Measurements from ENCODE around the gene EPHA5.
"Not testable (repeated sequence)": the region's sequence is repeated elsewhere in the genome, so short reads cannot be mapped to it uniquely, and the experiment has no call there.

Gene EPHA5

DNA sequence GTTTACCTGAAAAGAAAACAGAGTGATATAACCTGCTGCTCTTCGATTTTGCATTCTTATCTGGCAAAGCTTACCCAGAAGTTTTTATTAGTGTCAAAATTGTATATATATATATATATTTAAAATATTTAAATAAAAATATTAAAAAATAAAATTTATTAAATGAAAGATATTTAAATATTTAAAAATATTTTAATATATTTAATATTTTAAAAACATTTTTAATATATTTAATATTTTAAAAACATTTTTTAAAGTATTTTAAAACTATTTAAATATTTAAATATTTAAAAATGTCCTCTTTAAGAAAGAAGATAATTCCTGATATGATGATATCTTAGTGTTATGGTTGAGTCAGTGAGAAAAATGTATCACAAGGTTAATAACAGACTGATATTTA, 317.2 kb downstream of the EPHA5 start:
- no peak for DNase-seq

- DNase-seq, result no peak
These were observed 325.9 kb downstream of the EPHA5 start for GRCh38 chr4:65344278-65344825.

DNA sequence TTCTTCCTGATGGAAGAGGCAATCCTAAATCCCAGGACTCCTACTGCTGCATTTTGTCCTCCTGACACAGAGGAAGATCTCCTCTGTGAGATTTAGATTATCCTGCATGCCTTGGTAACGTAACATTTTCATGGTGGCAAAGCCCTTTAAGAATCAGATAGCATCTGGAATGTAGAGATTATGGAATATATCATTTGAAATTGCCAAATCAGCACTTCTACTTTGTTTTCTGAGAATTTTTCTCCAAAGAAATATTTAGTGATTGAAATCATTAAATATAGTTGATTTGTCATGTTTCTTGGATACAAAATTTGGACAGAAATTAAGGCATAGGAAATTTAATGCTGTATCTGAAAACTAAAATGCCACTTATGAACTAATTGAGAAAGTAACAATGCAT, 326.9 kb downstream of the EPHA5 start:
- no peak for DNase-seq

GRCh38 chr4:65341557-65341956, 328.7 kb downstream of the EPHA5 start:
- DNase-seq, result no peak

DNA sequence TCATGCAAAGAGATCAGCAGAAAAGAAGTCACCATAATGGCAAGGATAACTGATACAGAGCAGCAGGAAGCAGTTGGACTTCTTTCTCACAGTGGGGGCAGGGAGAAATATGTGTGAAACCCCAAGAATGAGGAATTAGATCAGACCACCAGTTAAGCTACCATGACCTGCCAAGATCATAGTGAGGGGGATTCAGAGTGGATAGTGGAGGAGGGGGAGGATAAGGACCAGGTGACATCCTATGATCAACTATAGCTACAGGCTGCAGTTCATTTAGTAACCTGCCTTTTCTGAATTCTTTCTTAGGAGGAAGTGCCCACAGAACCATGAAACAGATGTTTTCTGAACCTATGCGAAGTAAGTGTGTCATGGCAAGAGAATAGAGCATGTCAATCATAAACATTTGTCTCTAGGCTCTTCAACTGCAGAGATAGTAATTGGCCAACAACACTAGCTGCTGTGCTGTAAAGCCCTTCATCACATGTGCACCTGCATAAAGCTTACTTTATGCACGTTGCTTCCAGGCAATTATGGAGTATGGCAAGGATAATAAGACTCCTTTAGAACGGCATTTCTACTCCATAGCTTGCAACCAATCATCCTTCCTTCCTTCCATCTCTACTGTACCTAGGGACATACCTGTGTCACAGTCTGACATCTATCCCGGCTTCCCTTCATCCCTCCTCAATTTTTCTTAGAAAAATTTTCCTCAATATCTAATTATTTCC, 329.7 kb downstream of the EPHA5 start:
- DNase-seq, result no peak

- DNase-seq, result no peak
These were observed 332.9 kb downstream of the EPHA5 start for GRCh38 chr4:65337371-65337770.

DNA sequence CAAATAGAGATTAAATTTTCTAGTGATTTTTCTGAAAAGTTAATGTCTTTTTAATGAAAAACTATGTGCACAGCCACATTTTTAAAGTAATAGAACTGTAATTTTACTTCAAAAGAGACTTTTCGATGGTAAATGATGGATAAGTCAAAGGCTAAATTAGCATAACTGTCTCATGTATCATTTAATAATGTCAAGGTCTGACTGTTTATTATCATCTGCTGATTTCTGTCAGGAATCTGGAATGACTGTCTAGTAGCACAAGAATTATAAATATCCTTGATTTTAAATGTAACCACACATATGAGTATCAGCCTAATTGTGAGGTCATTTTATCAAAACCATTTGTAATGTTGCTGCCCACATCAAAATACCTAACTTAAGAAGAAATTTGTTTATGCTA, 333.8 kb downstream of the EPHA5 start:
- no peak for DNase-seq

DNA sequence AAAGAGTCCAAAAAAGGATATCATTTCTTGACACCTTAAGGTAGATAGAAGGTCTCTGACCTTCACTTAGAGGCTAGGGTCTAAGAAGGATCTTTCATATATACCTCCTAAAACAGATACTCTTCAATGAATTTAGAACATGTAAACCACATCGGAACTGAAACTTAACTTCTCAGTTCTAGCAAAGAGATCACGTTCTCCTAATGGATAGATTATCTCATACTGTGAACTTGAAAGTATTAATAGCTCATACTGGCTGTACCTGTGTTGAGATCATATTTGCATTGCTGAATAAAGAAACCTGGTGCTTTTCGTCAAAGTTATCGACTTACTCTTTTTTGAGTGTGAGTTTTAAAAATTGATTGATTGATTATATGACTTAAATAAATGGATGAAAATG, 353.8 kb downstream of the EPHA5 start:
- DNase-seq, result no peak

GRCh38 chr4:65311120-65311519, 359.2 kb downstream of the EPHA5 start:
- DNase-seq, result no peak

DNA sequence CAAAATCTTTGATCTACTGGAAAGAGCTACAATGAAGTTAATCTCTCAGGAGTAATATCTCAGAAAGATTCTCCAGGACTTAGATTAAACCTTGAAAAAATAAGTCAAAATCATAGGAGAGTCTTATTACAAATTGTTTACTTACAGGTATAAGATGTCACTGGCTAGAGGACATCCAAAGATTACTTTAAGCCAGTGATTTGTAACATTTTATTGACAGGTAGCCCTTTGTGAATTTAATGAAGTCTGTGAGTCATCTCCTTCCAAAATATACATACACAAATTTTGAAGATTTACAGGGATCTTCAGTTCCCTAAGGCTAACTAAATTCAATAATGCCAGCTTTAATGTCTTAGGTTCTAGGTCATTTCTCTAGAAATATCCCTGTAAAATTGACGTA, 359.7 kb downstream of the EPHA5 start:
- DNase-seq, result no peak

DNA sequence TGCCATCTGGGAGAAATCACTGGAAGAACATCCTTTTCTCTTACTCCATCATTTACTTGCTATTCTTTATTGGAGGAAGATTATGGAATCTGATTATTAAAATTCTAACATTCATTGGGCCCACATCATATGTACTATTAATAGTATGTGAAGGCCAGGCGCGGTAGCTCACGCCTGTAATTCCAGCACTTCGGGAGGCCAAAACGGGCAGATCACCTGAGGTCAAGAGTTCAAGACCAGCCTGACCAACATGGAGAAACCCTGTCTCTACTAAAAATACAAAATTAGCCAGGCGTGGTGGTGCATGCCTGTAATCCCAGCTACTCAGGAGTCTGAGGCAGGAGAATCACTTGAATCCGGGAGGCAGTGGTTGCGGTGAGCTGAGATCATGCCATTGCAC, 361.7 kb downstream of the EPHA5 start:
- not testable (repeated sequence) for DNase-seq

GRCh38 chr4:65302145-65302544, 368.1 kb downstream of the EPHA5 start:
- DNase-seq, result no peak

DNA sequence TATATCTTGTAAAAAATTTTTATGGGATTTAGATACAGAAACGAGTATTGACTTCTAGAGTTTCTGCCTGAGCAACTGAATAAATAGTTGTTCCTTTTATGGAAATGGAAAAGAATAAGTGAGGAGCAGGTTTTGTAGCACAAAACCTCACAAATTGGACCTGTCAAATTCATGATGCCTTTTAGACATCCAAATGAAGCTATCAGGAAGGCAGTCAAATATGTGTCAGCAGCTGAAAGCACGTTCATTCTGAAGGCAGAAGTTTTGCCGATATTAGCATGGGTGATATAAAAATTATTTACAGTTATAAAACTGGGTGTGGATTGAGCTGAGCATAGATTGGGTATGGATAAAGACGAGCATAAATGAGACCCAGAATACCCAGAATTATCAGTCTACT, 374.0 kb downstream of the EPHA5 start:
- DNase-seq, result no peak

GRCh38 chr4:65287071-65287470, 383.2 kb downstream of the EPHA5 start:
- DNase-seq, result no peak
